SK-N-DZ (cell line): ENCODE data around the gene GGN.
A peak's percentile ranks its signal among the peaks of the same experiment; 100 is the strongest.
"Not testable (repeated sequence)": the region's sequence is repeated elsewhere in the genome, so short reads cannot be mapped to it uniquely, and the experiment has no call there.

Experiments used
- DNase-seq: peaks from one replicate; pipeline ENCODE4 v3.0.0-alpha.2; 2015; ENCODE audit warnings: low spot score

Gene GGN

DNA sequence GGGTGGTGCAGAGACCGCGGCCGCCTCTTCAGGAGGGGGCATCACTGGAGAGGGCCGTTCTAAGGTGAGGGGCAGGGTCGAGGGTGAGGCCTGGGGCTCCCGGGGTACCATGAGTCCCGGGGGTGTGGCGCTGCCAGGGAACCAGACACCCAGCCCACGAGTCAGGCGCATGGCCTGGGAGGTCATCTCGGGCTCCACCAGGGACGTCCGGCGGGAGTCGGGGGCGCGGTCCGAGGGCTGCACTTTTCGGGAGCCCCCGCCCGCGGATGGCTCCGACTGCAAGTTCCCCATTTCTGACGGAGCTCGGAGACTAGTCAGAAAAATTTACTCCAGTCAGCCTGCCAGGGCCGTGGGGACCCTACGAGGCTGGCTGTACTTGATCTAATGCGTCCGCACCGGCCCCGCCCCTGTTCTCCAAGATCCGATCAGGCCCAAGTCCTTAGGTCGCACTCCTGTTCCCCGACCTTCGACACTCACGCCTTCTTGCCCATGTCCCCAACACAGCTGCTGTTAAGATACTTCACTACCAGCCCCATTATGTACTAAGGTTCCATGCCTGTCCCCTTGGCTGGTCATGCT, 774 bp downstream of the GGN start:
- no peak for DNase-seq

DNA sequence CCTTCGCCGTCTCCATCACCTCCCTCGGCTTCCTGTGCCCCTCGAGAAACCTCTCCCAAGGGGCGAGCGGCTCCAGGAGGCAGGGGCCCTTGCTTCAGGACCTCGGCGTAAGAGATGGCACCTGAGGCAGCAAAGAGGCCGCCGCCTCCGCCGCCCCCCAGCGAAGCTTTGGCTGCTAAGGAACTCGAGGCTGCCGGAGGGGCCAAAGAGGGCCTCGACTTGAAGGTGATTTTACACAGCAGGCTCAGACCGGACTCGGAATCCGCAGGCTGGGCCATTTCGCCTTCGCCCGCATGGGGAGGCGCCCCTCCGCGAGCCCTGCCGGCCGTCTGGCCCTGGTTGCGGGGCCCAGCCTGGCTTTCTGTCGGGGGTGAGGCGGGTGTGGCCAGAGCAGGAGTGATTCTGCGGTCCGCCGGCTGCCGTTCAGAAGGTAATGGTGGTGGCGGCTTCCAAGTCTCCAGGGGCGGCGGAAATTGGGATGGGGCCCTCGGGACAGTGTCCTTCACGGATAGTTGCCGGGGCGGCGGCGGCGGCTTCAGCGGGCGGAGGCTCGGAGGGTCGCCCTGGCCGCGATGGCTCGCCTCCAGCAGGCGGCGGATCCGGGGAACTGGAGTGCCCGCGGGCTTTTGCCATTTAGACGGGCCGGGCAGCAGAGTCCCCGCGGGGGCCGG, 1.4 kb downstream of the GGN start:
- DNase-seq: no peak

DNA sequence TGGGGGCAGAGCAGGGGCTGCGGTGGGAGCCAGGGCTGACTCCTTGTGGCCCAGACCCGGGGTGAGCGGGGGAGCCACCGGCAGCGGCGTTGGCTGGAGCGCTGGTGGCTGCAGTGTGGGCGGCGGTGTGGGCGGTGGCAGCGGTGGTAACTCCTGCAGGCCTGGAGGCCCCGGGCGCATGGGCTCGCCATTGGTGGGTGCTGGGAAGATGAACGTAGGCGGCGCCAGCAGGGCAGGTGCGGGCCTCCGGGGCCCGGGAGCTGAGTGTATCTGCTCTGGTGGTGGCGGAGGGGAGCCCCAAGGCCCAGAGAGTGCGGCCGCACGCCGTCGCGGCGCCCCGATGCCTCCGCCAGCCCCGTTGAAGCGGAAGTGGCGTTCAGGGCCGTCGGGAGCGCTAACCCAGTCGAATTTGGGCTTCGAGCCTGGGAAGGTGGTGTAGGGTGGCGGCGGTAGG, 2.0 kb downstream of the GGN start:
- no peak for DNase-seq

DNA sequence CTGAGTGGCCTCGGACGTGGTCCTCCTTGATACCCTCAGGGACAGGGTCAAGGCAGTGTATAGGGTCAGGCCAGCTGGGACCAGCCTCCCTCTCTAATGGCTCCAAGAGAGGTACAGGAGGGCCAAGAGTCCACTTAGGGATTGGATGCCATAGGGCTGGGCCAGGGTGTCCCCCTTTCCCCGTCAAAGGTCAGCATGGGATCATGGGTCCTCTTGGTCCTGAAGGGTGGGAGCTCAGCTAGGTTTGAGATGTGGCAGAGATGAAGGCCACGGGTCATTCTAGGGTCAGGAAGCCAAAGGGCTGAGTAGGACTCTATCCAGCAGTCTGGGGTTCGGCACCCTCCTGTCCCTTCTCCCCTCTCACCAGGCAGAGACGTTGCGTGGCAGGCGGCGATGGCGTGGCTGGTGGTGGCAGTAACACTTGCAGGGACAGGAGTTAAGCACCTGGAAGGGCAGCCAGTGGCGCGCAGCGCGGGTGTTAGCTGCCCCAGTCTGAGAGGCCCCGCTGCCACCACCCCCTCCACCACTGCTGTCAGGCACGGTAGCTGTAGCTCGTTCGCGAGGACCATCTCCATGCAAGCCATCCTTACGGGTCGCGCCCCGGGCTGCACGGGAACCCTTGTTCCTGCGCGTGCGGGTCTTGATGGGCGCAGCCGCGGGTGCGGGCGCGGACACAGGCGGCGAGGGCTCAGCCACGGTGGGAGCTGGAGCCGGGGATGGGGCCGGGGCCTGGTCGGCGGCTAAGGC, 2.6 kb downstream of the GGN start:
- DNase-seq: no peak

DNA sequence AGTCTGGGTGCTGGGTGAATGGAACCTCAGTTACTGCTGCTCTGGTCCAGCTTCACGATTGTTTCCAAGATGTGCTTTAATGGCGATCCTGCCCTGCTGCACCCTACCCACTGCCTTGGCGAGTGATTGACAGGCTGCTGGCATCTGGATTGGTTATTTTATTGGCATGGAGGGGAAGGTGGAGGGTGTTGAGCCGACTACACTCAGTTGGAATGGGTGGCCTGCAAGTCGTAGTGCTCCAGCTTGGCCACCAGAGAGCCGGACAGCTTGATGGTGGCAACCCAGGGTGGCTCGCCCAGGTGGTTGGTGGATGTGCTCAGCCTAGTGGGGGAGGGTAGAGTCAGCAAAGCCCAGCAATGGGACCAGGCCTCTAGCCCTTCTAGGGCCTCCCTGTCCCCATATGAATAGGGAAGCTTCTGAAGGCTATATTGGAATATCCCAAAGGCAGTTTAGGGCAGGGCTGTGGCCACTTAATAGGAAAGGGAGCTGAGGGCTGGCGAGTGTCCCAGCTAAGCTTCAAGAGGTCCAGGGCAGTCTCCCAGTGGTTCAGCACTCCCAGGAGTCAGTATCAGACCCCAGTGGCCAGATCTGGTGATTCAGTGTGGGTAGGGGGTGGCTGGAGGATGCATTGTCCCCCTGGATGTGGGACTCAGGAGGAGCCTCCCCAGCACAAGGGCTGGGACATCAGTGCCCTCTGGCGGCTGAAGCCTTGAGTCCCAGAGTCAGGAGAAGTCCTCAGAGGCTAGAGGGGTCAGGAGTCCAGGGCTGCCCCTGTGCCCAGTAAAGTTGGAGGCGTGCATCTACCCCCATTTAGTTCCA, 3.4 kb downstream of the GGN start:
- no peak for DNase-seq

DNA sequence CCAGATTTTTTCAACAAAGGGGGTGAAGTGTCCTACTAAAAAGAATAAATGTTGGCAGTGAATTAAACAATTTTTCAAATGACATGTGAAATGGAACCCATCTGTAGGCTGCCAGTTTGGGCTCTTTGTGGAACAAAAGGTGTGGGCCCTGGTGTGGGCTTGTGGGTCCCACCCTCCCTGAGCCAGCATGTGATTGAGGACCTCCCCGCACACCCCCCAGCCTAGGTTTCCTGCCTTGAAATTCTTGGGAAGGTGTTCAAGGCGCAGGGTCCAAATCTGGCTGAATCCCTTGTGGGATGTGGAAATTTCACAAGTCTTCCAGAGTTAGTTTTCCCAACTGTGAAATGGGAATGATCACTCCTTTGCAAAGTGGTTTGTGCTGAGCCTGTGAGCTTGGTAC, 4.1 kb downstream of the GGN start:
- DNase-seq: no peak

DNA sequence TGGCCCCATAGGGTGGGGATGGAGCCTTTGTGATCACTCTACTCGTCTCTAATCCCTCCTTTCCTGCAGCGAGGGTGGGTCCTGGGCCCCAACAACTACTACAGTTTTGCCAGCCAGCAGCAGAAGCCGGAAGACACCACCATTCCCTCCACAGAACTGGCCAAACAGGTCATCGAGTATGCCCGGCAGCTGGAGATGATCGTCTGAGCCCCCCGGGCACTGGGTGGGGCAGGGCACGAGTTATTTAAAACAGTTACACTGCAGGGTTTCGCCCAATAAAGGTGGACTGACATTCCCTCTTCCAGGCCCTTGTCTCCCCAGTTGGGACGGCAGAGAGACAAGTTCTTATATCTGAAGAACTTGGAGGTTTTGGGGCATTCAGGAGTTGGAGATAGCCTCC, 4.7 kb downstream of the GGN start:
- no peak for DNase-seq

DNA sequence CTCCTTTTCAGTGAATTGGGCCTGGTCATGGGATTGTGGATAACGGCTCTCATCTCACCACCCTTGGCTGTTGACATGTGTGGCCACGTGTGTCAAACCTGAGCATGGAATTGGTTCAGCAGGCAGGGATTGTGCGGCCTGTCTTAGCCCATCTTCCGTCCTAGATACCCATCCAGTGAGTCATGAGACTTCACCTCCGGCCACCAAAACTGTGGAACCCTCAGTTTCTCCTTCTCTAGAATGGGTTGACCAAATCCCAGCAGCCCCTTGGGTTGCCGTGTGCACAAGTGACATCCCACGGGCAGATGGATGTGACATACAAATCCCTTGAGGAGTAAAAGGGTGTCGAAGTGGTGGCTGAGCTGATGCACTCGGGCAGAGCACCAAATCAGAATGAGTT, 6.7 kb downstream of the GGN start:
- DNase-seq: no peak

DNA sequence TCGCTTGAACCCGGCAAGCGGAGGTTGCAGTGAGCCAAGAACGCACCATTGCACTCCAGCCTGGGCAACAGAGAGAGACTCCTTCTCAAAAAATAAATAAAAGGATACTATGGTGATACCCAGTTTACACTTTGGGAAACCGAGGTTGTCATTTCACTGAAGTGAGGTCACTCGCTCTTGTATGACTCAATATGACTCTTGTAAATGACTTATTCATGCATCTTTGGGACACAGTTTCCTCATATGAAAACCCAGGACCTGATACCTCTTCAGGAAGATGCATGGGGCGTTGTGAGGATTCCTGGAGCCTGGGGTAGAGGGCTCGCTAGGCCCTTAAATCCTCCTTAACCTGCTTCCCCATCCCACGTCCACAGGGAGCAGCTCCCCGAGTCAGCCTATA, 9.0 kb downstream of the GGN start:
- no peak for DNase-seq

DNA sequence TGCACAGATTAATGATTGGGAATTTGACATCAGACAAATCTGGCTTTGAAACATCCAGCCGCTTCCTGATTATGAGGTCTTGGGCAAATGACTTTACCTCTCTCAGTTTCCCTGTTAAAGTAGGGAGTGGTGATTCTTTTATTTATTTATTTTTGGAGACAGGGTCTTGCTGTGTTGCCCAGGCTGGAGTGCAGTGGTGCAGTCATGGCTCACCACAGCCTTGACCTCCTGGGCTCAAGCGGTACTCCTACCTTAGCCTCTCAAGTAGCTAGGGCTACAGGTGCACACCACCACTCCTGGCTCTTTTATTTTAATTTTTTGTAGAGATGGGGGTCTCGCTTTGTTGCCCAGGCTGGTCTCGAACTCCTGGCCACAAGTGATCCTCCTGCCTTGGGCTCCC, 10.8 kb downstream of the GGN start:
- no peak for DNase-seq

DNA sequence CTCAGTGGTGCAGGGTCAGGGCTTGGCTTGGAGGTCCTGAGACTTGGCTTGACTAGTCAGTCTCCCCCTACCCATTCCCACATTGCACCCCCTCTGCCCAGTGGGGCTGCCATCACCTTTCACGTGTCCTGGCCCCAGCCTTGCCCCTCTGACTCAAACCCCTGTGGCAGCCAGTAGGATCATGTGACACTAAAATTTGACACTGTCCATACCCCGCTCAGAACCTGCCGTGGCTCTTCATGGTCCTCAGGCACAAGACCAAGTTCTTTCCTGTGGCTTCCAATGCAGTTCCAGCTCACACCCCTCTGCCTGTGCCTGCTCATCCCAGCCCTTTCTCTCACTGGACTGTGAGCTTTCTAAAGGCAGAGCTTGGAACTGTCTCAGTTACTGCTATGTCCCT, 11.3 kb downstream of the GGN start:
- no peak for DNase-seq

DNA sequence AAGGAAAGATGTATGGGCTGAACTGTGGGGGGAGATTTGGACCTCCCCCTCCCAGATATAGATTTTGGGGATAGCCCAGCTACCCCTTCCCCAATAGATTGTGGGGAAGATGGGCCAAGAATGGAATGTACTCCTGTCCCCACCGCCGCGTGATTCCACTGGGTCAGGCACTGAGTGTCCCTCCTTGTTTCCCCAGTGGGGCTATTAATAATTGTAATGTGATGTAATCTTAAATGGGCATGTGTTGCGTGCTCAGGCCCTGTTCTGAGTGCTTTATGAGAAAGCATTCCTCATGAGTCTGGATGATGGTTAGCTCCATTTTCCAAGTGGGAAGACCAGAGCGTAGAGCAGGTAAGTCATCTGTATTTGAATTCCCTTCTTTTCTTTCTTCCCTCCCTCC, 12.1 kb downstream of the GGN start:
- DNase-seq: no peak

DNA sequence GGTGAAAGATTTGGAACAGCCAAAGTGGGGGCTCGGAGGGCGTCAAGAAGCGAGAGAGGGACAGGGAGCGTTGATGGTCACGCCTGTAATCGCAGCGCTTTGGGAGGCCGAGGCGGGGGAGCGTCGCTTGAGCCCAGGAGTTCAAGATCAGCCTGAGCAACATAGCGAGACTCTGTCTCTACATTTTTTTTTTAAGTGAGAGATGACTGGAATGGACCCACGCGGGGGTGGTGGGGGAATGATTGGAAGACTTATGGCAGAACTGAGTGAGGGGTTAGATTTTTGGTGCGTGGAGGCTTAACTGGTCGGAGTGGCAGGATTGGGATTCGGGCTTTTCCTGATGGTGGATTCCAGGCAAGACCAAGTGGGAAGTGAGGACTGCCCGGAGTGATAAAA, 12.7 kb downstream of the GGN start:
- no peak for DNase-seq

DNA sequence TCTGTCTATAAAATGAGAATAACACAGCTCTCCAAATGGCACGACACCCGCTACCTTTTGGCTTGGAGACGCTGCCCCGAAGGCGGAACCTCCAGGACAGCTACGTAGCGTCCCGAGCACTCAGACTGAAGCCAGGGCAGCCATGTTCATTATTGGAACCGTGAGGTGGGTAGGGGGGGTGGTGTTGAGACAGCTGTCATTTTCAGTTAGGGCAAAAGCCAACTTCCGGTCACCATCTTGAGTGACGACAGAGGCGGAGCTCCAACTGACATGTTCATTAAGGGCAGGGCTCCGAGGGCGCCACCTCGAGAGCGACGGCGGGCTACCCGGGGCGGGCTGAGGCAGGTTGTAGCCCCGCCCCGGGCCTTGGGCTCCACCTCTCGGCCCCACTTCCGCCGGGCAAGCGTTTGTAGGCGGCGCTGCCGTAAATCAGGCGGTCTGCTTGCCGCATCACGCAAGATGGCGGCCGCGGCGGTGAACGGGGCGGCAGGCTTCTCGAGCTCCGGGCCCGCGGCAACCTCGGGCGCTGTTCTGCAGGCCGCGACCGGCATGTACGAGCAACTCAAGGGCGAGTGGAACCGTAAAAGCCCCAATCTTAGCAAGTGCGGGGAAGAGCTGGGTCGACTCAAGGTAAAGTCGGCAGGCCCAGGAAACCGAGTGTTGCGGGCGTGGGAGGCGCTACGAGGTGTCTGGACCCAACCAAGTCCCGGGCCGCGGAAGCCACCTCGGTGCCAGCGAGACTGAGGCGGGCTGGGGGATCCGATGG, 13.3 kb downstream of the GGN start, which contains the start of gene PSMD8:
TSS of gene PSMD8 (plus strand) at position 240 of the 766 bp plus-strand sequence. CDS start at position 271, 31 bp downstream.
- peak; percentile 98 for DNase-seq

DNA sequence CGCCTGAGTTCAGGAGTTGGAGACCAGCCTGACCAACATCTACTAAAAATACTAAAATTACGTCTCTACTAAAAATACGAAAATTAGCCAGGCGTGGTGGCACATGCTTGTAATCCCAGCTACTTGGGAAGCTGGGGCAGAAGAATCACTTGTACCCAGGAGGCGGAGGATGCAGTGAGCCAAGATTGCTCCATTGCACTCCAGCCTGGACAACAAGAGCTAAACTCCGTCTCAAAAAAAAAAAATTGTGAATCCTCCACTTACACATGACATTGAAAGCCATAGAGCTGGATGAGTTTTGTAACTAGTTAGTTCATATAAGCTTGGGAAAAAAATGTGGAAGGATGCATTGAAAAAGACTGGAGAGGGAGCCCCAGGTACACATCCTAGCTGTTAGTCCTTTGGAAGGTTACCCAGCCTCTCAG, 13.9 kb downstream of the GGN start:
- DNase-seq: no peak

DNA sequence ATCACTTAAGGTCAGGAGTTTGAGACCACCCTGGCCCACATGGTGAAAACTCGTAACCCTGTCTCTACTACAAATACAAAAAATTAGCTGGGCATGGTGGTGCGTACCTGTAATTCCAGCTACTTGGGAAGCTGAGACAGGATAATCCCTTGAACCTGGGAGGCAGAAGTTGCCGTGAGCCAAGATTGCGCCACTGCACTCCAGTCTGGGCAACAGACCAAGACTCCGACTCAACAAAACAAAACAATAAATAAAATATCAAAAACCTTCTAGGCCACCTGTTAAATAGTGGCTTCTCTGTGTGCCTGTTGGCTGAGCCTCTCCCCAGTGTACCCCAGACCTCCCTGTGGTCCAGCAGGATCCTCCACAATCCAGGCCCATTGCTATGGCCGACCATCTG, 16.8 kb downstream of the GGN start:
- no peak for DNase-seq

DNA sequence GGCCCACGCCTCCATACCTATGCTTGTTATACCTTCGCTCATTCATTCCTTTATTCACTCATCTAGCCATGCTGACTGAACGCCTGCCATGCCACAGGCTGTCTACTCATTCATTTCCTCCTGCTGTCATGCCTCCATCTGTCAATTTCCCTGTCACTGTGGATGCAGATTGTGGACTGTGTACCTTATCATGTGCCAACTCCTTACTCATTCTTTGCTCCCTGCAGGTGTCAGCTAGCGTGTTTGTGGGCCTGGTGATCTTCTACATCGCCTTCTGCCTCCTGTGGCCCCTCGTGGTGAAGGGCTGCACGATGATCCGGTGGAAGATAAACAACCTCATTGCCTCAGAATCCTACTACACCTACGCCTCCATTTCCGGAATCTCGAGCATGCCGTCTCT, 17.5 kb downstream of the GGN start:
- DNase-seq: no peak

DNA sequence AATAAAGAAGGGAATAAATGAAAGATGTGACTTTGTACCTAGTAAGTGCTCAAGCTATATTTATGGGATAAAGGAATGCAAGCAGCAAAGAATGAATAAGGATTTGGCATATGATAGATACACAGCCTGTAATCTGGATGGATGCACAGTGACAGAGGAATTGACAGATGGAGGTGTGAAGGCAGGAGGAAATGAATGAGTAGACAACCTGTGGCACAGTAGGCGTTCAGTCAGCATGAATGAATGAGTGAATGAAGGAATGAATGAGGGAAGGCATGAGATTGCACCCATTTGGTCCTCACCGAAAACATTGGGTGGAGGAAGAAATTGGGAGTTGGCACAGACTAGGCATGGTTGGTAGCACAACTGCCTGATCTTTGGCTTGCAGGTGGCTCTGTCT, 18.2 kb downstream of the GGN start:
- DNase-seq: no peak

DNA sequence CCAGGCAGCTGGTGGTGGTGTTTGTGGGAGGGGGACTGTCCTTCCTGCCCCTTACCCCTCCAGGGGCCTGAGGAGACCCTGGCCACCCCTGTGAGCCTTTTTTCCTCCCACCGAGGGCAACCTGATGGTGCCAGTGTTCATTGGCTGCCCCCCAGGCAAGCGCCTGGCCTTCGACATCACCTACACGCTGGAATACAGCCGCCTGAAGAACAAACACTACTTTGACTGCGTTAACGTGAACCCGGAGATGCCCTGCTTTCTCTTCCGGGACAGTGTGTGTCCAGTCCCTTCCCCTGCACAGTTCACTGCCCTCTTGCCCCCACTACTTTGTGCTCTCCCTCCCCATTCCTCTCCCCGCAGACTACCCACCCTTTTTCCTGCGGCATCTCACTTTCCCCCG, 20.8 kb downstream of the GGN start:
- DNase-seq: no peak

DNA sequence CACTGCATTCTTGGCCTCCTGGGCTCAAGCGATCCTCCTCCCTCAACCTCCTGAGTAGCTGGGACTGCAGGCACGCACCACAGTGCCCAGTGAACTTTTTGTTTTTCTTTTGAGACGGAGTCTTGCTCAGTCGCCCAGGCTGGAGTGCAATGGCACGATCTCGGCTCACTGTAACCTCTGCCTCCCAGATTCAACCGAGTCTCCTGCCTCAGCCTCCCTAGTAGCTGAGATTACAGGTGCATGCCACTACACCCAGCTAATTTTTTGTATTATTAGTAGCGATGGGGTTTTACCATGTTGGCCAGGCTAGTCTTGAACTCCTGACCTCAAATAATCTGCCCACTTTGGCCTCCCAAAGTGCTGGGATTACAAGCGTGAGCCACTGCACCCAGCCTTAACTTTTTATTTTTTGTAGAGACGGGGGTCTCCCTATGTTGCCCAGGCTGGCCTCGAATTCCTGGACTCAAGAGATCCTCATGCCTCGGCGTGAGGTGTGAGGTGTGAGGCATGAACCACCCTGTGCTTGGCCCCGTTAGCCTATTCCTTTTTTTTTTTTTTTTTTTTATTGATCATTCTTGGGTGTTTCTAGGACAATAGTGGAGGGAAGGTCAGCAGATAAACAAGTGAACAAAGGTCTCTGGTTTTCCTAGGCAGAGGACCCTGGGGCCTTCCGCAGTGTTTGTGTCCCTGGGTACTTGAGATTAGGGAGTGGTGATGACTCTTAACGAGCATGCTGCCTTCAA, 24.7 kb downstream of the GGN start:
- not testable (repeated sequence) for DNase-seq
